Measurements from ENCODE around the gene FYCO1. TPM values are rescaled to one million over a fixed set of nuclear protein-coding genes. Genes with fewer than 3 reads are reported as not detected.
"Not testable (repeated sequence)": the region's sequence is repeated elsewhere in the genome, so short reads cannot be mapped to it uniquely, and the experiment has no call there.

Gene FYCO1
- total RNA-seq, 1 experiment from 2014 or later = 7.2 TPM

GRCh38 chr3:46020766-46021510 lies 25.3 kb upstream of the FYCO1 start:
- no peak overlapping the region for H3K27ac ChIP-seq
- H3K9me3 ChIP-seq (replicated peaks) = no peaks in the 10 kb centered on the region
- no peak for DNase-seq

GRCh38 chr3:46019707-46020106 lies 24.1 kb upstream of the FYCO1 start:
- Histone ChIP-seq H3K9me3 (replicated peaks) (no peaks in the 10 kb centered on the region), H3K36me3 (no peaks in the 10 kb centered on the region), H3K27me3 (no peaks in the 10 kb centered on the region), H3K27ac (no peak overlapping the region), H3K4me1 (no peaks in the 10 kb centered on the region), H3K4me3 (no peak overlapping the region)
- no peak for DNase-seq

More at GRCh38 chr3:46020766-46021510, 25.3 kb upstream of the FYCO1 start:
- Histone ChIP-seq H3K4me3 (no peak overlapping the region), H3K4me1 (no peaks in the 10 kb centered on the region), H3K27me3 (no peaks in the 10 kb centered on the region), H3K36me3 (no peaks in the 10 kb centered on the region)

- Histone ChIP-seq H3K27ac (no peak overlapping the region), H3K9me3 (replicated peaks) (no peaks in the 10 kb centered on the region), H3K36me3 (no peaks in the 10 kb centered on the region), H3K27me3 (no peaks in the 10 kb centered on the region), H3K4me1 (no peaks in the 10 kb centered on the region), H3K4me3 (no peak overlapping the region)
- no peak for DNase-seq
These were observed 22.1 kb upstream of the FYCO1 start for GRCh38 chr3:46017720-46018119.

GRCh38 chr3:46013316-46014094 lies 17.9 kb upstream of the FYCO1 start:
- Histone ChIP-seq H3K4me1 (no peaks in the 10 kb centered on the region), H3K9me3 (replicated peaks) (no peaks in the 10 kb centered on the region), H3K36me3 (no peaks in the 10 kb centered on the region), H3K4me3 (no peak overlapping the region), H3K27me3 (no peaks in the 10 kb centered on the region), H3K27ac (no peak overlapping the region)
- DNase-seq = no peak

- Histone ChIP-seq H3K4me1 (no peaks in the 10 kb centered on the region), H3K9me3 (replicated peaks) (no peaks in the 10 kb centered on the region), H3K27ac (no peak overlapping the region), H3K27me3 (no peaks in the 10 kb centered on the region), H3K36me3 (no peaks in the 10 kb centered on the region), H3K4me3 (no peak overlapping the region)
- no peak for DNase-seq
These were observed 16.6 kb upstream of the FYCO1 start for GRCh38 chr3:46012246-46012645.

GRCh38 chr3:46010519-46011113 lies 15.0 kb upstream of the FYCO1 start:
- no peak for DNase-seq
- H3K4me1 ChIP-seq = no peaks in the 10 kb centered on the region
- no peak overlapping the region for H3K4me3 ChIP-seq
- no peaks in the 10 kb centered on the region for H3K36me3 ChIP-seq
- H3K27me3 ChIP-seq = no peaks in the 10 kb centered on the region
- no peak overlapping the region for H3K27ac ChIP-seq
- no peaks in the 10 kb centered on the region for H3K9me3 ChIP-seq (replicated peaks)

- no peaks in the 10 kb centered on the region for H3K36me3 ChIP-seq
- H3K9me3 ChIP-seq (replicated peaks) = no peaks in the 10 kb centered on the region
- no peaks in the 10 kb centered on the region for H3K27me3 ChIP-seq
- H3K4me1 ChIP-seq = no peaks in the 10 kb centered on the region
- no peak overlapping the region for H3K27ac ChIP-seq
- H3K4me3 ChIP-seq = no peak overlapping the region
- no peak for DNase-seq
These were observed 12.4 kb upstream of the FYCO1 start for GRCh38 chr3:46008058-46008457.

- Histone ChIP-seq H3K4me1 (no peaks in the 10 kb centered on the region), H3K36me3 (no peaks in the 10 kb centered on the region), H3K4me3 (no peak overlapping the region), H3K27ac (no peak overlapping the region), H3K27me3 (no peaks in the 10 kb centered on the region), H3K9me3 (replicated peaks) (no peaks in the 10 kb centered on the region)
- no peak for DNase-seq
These were observed 11.7 kb upstream of the FYCO1 start for GRCh38 chr3:46007280-46007679.

GRCh38 chr3:46006238-46007032 lies 10.8 kb upstream of the FYCO1 start:
- H3K27me3 ChIP-seq = no peaks in the 10 kb centered on the region
- no peaks in the 10 kb centered on the region for H3K9me3 ChIP-seq (replicated peaks)
- no peaks in the 10 kb centered on the region for H3K4me1 ChIP-seq
- no peak for DNase-seq
- no peaks in the 10 kb centered on the region for H3K36me3 ChIP-seq
- no peak overlapping the region for H3K27ac ChIP-seq
- H3K4me3 ChIP-seq = no peak overlapping the region

GRCh38 chr3:46003706-46004105 lies 8.1 kb upstream of the FYCO1 start:
- H3K27me3 ChIP-seq; H3K27ac ChIP-seq; H3K4me3 ChIP-seq; H3K9me3 ChIP-seq (replicated peaks); H3K4me1 ChIP-seq; DNase-seq; H3K36me3 ChIP-seq: not testable (repeated sequence)

- no peaks in the 10 kb centered on the region for H3K36me3 ChIP-seq
- H3K9me3 ChIP-seq (replicated peaks) = no peaks in the 10 kb centered on the region
- no peaks in the 10 kb centered on the region for H3K4me1 ChIP-seq
- H3K4me3 ChIP-seq = no peak overlapping the region
- H3K27ac ChIP-seq = no peak overlapping the region
- no peak for DNase-seq
- H3K27me3 ChIP-seq = no peaks in the 10 kb centered on the region; the same call in 1 of the 2 replicates
These were observed 5.6 kb upstream of the FYCO1 start for GRCh38 chr3:46001178-46001577.

GRCh38 chr3:45997942-45998341 lies 2.3 kb upstream of the FYCO1 start:
- Histone ChIP-seq H3K9me3 (replicated peaks) (no peaks in the 10 kb centered on the region), H3K4me3 (no peak overlapping the region), H3K27ac (no peak overlapping the region), H3K27me3 (no peaks in the 10 kb centered on the region; the same call in 1 of the 2 replicates), H3K4me1 (no peaks in the 10 kb centered on the region), H3K36me3 (no peaks in the 10 kb centered on the region)
- DNase-seq = no peak

GRCh38 chr3:45997499-45997898 lies 1.9 kb upstream of the FYCO1 start:
- not testable (repeated sequence) for H3K36me3 ChIP-seq; H3K4me1 ChIP-seq; H3K9me3 ChIP-seq (replicated peaks); DNase-seq; H3K27me3 ChIP-seq; H3K4me3 ChIP-seq; H3K27ac ChIP-seq

GRCh38 chr3:45994419-45995235 lies 997 bp downstream of the FYCO1 start:
- peak; percentile 47 to 53 for DNase-seq
- Histone ChIP-seq H3K4me1 (no peaks in the 10 kb centered on the region), H3K36me3 (no peaks in the 10 kb centered on the region), H3K27ac (peak overlapping the region; percentile 16; the same call in 1 of the 2 replicates), H3K27me3 (no peaks in the 10 kb centered on the region; the same call in 1 of the 2 replicates), H3K4me3 (peak overlapping the region; percentile 88), H3K9me3 (replicated peaks) (no peaks in the 10 kb centered on the region)
